ENCODE data around the gene AFAP1L1. TPM values are rescaled to one million over a fixed set of nuclear protein-coding genes. Genes with fewer than 3 reads are reported as not detected.

Gene AFAP1L1
- total and polyA plus RNA-seq, 2 of the 13 experiments (the other 11 are each of a cell fraction or from before 2014, with no cell fraction given) = 0.38 to 1.0 TPM

DNA sequence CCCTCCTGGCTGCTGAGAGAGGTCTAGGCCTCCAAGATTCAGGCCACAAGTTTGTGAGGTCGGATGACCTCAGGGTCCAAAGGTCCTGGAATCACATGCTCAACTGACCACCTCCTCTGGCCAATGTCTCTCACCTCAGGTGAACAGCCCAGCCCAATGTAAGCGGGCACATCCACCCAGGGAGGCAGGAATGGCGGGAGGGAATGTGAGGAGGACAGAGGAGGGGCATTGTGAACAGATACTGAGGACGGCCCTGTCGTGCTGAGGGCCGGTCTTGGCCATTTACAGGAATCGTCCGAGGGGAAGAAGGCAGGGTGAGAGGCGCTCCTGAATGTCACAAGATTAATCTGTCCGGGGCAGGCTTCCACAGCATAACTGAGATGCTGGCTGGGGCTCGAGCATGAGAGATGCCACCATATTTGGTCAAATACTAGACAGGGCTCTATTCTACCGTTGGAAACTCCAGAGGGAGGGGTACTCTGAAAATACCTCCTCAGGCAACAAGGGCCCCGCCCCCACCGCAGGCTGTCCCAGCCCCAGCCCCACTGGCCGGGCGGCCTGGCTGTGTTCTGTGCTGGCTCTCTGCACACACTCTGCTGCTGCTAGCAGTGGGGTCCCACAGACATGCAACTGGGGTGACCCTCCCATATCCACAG lies 108.9 kb downstream of the AFAP1L1 start (continued):
- TF ChIP-seq ZNF430 (CRISPR knock-in tag; IDR thresholded peaks at IDR 0.05) = 0 out of 2 replicates have a peak, but pooled peaks have one; percentile 25
- peak; percentile 45 for TF ChIP-seq YY1 (IDR thresholded peaks at IDR 0.05; ENCODE audit: insufficient read depth, insufficient replicate concordance, low read depth, low read length)
- TF ChIP-seq RFX1 (IDR thresholded peaks at IDR 0.05) = no peak
- peak; percentile 78 for TF ChIP-seq ZFX (CRISPR knock-in tag; IDR thresholded peaks at IDR 0.05; ENCODE audit: low read depth)
- TF ChIP-seq ZNF674 (CRISPR knock-in tag; IDR thresholded peaks at IDR 0.05; ENCODE audit: low read depth) = no peak
- peak; percentile 61; the same call in 1 of the 2 replicates for TF ChIP-seq SPEN (CRISPR knock-in tag; IDR thresholded peaks at IDR 0.05; ENCODE audit: low read depth)
- TF ChIP-seq HOXA3 (CRISPR knock-in tag; IDR thresholded peaks at IDR 0.05) = peak; percentile 53; the same call in 1 of the 2 replicates
- TF ChIP-seq ZNF143 (CRISPR knock-in tag; IDR thresholded peaks at IDR 0.05) = no peak
- TF ChIP-seq, protein P1, sequence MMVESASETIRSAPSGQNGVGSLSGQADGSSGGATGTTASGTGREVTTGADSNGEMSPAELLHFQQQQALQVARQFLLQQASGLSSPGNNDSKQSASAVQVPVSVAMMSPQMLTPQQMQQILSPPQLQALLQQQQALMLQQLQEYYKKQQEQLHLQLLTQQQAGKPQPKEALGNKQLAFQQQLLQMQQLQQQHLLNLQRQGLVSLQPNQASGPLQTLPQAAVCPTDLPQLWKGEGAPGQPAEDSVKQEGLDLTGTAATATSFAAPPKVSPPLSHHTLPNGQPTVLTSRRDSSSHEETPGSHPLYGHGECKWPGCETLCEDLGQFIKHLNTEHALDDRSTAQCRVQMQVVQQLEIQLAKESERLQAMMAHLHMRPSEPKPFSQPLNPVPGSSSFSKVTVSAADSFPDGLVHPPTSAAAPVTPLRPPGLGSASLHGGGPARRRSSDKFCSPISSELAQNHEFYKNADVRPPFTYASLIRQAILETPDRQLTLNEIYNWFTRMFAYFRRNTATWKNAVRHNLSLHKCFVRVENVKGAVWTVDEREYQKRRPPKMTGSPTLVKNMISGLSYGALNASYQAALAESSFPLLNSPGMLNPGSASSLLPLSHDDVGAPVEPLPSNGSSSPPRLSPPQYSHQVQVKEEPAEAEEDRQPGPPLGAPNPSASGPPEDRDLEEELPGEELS (CRISPR knock-in tag; IDR thresholded peaks at IDR 0.05) = peak; percentile 26; the same call in 1 of the 2 replicates
- no peak for TF ChIP-seq JUND (CRISPR knock-in tag; IDR thresholded peaks at IDR 0.05)
- TF ChIP-seq ATAD3A (CRISPR knock-in tag; IDR thresholded peaks at IDR 0.05) = no peak
- TF ChIP-seq, protein P2, sequence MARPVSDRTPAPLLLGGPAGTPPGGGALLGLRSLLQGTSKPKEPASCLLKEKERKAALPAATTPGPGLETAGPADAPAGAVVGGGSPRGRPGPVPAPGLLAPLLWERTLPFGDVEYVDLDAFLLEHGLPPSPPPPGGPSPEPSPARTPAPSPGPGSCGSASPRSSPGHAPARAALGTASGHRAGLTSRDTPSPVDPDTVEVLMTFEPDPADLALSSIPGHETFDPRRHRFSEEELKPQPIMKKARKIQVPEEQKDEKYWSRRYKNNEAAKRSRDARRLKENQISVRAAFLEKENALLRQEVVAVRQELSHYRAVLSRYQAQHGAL (CRISPR knock-in tag; IDR thresholded peaks at IDR 0.05; ENCODE audit: not compliant biosample characterization) = no peak
- 0 out of 2 replicates have a peak, but pooled peaks have one; percentile 27 for TF ChIP-seq MXD4 (CRISPR knock-in tag; IDR thresholded peaks at IDR 0.05)
- 0 out of 2 replicates have a peak, but pooled peaks have one; percentile 23 for TF ChIP-seq ZNF546 (CRISPR knock-in tag; conservative IDR thresholded peaks at IDR 0.05)
- TF ChIP-seq TARDBP (CRISPR knock-in tag; IDR thresholded peaks at IDR 0.05) = peak; percentile 57; the same call in 1 of the 2 replicates
- TF ChIP-seq, protein P3, sequence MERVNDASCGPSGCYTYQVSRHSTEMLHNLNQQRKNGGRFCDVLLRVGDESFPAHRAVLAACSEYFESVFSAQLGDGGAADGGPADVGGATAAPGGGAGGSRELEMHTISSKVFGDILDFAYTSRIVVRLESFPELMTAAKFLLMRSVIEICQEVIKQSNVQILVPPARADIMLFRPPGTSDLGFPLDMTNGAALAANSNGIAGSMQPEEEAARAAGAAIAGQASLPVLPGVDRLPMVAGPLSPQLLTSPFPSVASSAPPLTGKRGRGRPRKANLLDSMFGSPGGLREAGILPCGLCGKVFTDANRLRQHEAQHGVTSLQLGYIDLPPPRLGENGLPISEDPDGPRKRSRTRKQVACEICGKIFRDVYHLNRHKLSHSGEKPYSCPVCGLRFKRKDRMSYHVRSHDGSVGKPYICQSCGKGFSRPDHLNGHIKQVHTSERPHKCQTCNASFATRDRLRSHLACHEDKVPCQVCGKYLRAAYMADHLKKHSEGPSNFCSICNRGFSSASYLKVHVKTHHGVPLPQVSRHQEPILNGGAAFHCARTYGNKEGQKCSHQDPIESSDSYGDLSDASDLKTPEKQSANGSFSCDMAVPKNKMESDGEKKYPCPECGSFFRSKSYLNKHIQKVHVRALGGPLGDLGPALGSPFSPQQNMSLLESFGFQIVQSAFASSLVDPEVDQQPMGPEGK (CRISPR knock-in tag; IDR thresholded peaks at IDR 0.05) = peak; percentile 44; the same call in 1 of the 2 replicates
- TF ChIP-seq BRD4 (CRISPR knock-in tag; IDR thresholded peaks at IDR 0.05) = peak; percentile 35; the same call in 1 of the 2 replicates
- TF ChIP-seq POLR2A (IDR thresholded peaks at IDR 0.05; ENCODE audit: insufficient read depth in 1 of 2, low read depth in 2 of 2, low read length in 2 of 2) = peak; percentile 26 to 69; a peak in 3 of 4 replicates
- no peak for TF ChIP-seq GATAD1 (CRISPR knock-in tag; IDR thresholded peaks at IDR 0.05)
- TF ChIP-seq POLR2G (IDR thresholded peaks at IDR 0.05; ENCODE audit: low read depth, low read length) = no peak
- TF ChIP-seq, protein P4, sequence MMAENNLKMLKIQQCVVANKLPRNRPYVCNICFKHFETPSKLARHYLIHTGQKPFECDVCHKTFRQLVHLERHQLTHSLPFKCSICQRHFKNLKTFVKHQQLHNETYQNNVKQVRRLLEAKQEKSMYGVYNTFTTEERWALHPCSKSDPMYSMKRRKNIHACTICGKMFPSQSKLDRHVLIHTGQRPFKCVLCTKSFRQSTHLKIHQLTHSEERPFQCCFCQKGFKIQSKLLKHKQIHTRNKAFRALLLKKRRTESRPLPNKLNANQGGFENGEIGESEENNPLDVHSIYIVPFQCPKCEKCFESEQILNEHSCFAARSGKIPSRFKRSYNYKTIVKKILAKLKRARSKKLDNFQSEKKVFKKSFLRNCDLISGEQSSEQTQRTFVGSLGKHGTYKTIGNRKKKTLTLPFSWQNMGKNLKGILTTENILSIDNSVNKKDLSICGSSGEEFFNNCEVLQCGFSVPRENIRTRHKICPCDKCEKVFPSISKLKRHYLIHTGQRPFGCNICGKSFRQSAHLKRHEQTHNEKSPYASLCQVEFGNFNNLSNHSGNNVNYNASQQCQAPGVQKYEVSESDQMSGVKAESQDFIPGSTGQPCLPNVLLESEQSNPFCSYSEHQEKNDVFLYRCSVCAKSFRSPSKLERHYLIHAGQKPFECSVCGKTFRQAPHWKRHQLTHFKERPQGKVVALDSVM (CRISPR knock-in tag; IDR thresholded peaks at IDR 0.05) = peak; percentile 28; the same call in 1 of the 2 replicates
- peak; percentile 32 for TF ChIP-seq ELF3 (CRISPR knock-in tag; IDR thresholded peaks at IDR 0.05)
- peak; percentile 70; the same call in 1 of the 2 replicates for TF ChIP-seq YEATS4 (CRISPR knock-in tag; IDR thresholded peaks at IDR 0.05; ENCODE audit: borderline replicate concordance)

Data from HepG2 (cell line).